GM18868 (cell line): ENCODE measurements around the gene INPPL1.

ENCODE experiments used
- ATAC-seq: cut with Tn5 transposase; IDR thresholded peaks from one replicate; pipeline ENCODE4 v1.9.1; 2021; ENCODE audit warnings: mild to moderate bottlenecking, moderate library complexity; ENCODE audit not compliant: unreplicated experiment

The INPPL1 gene

DNA sequence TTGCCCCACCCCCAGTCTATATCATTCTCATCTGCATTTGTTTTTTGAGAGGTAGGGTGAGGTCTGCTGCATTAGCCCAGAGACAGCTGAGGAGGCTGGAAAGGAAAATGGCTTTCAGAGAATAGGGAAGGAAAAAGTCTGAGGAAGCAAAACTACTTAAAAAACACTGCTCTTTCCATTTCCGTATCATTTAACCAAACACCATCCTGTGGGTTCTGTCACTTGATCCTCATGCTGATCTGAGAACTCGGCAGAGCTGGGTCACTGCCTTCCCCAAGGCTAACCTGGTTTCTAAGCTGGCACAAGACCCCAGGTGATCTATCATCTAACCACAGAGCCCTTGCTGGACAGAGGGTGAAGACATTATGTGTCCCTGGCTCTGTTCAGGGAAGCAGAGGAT, 6.7 kb upstream of the INPPL1 start:
- no peak for ATAC-seq

DNA sequence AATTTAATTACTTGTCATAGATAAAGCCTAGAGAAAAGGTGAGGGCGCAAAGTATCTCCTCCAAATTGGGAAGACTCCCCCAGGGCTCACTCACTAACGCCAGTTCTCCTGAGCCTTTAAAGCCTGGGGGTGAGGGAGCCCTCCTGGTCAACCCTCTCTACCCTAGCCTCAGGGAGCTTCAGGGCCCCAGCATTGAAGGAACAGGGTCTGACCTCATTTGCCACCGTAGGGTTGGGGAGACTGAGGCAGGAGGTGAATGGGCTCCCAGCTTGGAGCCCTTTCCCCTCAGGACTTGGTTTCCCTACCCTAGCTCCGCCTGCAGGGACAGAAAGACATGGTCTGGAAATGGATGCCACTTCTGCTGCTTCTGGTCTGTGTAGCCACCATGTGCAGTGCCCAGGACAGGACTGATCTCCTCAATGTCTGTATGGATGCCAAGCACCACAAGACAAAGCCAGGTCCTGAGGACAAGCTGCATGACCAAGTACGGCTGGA, 6.3 kb upstream of the INPPL1 start:
- ATAC-seq = no peak

DNA sequence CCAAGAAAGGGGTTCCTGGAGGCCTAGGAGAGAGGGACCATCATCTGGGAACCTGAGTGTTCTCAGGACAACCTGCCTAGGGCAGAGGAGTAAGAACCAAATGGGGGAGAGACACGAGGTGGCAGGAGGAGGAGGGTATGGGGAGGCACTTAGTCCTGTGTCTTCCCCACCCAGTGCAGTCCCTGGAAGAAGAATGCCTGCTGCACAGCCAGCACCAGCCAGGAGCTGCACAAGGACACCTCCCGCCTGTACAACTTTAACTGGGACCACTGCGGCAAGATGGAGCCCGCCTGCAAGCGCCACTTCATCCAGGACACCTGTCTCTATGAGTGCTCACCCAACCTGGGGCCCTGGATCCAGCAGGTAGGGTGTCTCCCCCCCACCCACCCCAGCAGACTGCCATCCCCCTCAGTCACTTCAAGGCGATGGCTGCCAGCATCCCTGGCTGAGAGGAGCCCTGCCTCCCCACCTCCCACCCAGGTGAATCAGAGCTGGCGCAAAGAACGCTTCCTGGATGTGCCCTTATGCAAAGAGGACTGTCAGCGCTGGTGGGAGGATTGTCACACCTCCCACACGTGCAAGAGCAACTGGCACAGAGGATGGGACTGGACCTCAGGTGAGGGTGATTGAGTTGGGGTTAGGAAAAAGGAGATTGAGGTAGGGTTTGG, 3.7 kb upstream of the INPPL1 start:
- no peak for ATAC-seq

- no peak for ATAC-seq
Measured at GRCh38 chr11:72221386-72222075, 3.0 kb upstream of the INPPL1 start.

DNA sequence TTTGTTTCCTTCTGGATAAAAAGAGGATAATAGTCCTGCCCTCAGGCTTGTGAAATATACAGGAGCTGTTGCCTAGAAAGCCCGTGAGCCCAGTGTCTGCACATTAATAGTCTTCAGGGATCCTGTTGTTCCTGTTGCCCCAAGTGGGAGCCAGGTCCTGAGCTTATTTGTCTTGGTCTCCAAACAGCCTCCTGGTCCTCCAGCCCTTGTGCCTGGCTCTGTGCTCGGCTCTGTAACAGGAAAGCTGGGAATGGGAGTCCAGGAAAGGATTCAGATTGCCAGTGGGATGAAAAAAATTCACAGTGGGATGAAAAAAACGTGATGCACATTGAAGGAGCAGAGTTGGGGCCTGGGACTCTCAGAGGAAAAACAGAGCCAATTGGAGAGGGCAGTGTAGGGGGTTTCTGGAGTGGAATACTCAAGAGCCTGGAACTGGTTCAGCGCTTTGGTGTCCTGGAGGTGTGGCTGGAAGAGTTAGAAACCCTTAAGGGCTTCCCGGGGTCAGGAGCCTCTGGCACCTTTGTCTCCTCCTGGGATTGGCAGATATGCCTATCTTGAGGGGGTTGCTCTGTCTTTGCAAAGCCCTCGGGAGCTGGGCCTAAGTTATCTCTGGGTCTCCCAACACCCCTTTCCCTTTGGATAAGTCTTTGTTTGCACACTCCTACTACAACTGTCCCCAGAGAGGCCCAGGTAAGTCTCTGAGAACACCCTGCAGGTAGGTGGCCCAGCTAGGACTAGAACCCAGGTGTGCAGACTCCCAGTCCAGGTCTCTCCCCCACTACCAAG, 2.3 kb upstream of the INPPL1 start:
- ATAC-seq = no peak

DNA sequence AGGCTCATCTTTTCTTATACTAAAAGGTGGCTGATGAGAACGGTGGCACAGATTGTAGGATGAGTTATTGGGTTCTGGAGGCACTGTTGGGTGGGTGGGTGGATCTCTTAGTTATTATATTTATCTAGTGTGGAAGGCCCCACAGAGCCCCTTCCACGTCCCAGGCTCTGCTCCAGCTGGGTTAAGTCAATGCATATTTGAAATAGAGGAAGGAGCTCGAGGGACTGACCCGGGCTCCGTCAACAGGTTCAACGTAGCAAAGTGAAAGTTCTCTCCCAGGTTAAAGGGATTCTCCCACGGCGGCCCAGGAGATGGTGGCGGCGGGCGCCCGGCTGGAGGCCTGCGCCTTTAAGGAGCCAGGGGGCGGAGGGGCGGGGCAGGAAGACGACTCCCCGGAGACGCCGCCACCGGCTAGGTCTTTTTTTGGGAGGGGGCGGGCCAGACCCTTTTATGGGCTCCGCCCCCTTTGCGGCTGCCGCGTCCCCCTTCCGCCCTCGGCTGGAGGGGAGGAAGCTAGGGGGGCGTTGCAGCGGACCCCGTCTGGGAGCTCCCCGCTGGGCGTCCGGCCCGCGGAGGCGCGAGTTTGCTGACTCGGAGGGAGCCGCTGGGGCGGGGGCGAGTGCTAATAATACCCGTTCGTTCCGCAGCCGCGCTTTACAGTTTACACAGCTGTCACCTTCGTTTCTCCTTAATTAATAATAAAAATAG, 1.5 kb upstream of the INPPL1 start:
- ATAC-seq = peak; percentile 70

- peak; percentile 50 for ATAC-seq
Measured at GRCh38 chr11:72223615-72224563, 678 bp upstream of the INPPL1 start.

GRCh38 chr11:72225411-72225951, 914 bp downstream of the INPPL1 start:
- ATAC-seq = no peak

DNA sequence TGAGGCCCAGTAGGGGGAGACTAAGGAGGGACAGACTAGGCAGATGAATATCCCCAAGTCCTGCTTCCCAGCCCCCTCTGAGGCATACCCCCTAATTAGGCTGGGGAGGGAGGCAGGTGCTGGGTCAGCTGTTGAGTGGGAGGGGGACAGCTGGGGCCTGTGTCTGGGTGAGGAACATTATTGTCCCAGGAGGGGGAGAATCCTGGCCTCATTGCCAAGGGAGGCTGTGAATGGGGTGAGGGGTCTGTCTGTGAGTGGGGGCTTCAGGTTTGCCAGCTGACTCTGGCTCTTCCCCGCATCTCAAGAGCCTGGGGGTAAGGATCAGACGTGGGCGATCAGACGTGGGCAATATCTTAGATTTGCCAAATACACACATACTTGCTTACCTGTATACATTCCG, 2.1 kb downstream of the INPPL1 start:
- no peak for ATAC-seq

DNA sequence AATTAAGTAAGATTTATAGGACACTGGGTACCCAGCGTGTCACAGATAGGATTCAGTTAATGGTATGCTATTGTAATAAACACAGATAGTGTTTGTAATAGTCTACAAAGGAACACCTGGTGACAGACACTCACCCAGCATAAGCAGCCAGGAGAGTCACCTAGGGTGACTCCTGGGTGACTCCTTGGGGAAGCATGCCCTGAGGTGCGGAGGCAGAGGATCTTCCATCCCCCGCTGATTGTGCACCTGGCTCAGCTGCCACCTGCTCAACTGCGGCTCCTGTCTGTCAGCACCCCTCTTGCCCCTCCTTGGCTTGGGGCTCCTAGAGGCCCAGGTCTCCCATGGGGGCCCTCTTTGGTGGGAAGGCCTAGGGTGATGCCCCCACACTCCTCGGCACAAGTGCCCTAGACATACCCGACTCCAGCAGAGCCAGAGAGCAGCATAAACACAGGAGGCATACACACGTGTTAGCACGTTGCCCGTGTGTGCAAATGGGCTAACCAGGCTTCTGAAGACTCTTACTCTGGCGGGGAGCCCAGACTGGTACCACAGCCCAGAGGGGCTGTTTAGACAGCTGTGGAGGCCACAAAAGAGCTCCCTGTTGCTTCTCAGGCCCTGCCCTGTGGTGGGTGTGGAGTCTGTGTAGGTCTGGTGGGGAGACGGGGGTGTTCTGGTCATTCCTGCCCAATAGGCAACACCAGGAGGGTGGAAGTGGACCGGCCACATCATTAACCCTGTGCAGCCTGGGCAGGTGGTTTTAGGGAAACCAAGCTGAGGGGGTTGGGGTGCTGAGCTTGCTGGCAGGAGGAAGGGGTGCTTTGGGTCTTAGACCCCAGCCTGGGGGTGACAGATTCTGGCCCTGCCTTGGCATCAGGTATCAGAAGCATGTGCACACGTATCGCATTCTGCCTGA, 3.0 kb downstream of the INPPL1 start:
- ATAC-seq = no peak

DNA sequence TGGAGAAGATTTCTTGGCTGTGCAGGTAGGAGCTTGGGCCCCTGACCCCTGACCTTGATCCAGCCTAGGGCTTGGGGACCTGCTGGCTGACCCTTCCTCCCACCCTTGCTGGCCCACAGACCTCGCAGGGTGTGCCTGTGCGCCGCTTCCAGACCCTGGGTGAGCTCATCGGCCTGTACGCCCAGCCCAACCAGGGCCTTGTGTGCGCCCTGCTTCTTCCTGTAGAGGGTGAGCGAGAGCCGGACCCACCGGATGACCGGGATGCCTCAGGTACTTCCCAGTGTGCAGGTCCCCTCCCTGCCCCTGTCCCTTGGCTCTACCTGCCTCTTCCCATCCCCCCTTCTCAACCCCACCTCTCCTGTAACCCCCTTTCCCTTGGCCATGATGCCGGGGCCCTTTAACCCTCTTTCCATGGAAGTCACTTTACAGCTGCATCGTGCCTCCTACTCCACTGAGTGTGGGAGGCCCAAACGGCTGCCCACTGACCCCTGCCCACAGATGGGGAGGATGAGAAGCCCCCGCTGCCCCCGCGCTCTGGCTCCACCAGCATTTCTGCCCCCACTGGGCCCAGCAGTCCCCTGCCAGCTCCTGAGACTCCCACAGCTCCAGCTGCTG, 3.8 kb downstream of the INPPL1 start:
- ATAC-seq = no peak

DNA sequence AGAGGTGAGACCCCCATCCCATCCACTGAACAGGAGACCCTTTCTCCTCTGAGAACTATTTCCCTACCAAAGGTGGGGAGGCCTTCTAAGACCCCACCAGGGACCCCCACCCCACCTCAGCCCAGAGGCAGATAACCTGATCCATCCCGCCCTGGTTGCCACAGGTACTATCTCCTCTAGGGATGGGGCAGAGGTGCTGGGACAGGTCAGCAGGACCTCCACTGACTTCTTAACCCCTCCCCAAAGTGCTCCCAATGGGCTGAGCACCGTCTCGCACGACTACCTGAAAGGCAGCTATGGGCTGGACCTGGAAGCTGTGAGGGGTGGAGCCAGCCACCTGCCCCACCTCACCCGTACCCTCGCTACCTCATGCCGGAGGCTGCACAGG, 4.3 kb downstream of the INPPL1 start:
- ATAC-seq = no peak

- ATAC-seq = no peak
Measured at GRCh38 chr11:72229336-72229924, 4.9 kb downstream of the INPPL1 start.

GRCh38 chr11:72229925-72230763, 5.6 kb downstream of the INPPL1 start:
- ATAC-seq = no peak

GRCh38 chr11:72230764-72231365, 6.3 kb downstream of the INPPL1 start:
- ATAC-seq = no peak

- ATAC-seq = no peak
Measured at GRCh38 chr11:72231396-72232259, 7.1 kb downstream of the INPPL1 start.
